Activated gamma-delta T cell treated with Interleukin-2 at 50 U/mL for 16 hours (primary cell): ENCODE measurements around the gene STAC2.
"Not testable (repeated sequence)": the region's sequence is repeated elsewhere in the genome, so short reads cannot be mapped to it uniquely, and the experiment has no call there.

ENCODE experiments used
- DNase-seq: peaks from one replicate; pipeline ENCODE4 v3.0.0-alpha.2; 2020

STAC2 gene

DNA sequence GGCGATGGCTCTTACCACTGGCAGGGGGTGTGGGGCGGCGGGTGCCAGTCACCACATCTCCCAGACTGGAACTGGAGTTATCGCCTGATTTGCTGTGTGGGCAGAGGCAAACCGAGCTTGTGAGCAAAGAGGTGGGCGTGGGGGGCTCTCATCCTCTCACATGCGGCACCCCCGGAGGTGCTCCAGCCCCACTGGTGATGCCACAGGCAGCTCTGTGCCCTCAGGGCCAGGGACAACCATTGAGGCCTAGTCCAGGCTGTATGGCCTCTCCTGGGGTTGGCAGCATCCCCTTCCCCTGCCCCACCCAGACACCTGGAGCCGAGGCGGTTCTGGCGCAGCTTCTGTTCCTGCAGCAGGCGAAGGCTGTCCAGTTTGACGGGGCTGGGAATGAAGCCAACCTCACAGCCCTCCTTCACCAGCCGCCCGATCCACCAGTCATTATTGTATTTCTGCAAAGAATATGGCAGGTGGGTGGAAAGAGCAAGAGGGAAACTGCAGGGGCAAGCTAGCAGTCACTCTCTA lies 39.2 kb downstream of the STAC2 start:
- no peak for DNase-seq

DNA sequence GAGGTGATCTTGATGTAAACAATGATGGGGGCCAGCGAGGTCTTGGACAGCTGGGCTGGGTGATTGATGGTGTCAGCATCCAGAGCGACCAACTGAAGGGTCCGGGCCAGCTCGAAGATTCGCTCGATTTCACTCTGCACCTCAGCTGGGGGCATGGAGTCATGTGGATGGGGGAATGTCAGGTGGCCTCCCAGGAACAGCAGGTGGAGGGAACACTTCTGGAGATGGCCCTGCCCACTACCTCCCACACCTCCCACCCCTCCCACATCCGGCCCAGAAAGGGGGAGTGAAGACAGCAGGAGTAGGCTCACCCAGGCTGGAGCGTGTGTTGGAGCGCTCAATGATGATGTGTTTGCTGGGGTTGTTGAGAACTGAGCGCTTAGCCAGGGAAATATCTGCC lies 42.0 kb downstream of the STAC2 start:
- no peak for DNase-seq

DNA sequence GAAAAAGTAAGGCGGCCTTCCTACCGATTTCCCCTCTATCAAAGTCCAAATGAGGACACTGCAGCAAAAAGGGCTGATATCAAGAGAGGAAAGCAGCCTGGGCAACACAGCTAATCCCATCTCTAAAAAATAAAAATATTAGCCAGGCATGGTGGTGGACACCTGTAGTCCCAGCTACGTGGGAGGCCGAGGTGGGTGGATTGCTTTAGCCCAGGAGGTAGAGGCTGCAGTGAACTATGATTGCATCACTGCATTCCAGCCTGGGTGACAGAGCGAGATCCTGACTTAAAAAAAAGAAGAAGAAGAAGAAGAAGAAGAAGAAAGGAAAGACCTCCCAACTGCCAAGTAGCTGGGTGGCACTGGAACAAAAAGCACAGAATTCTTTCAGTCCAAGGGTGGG lies 42.7 kb downstream of the STAC2 start:
- no peak for DNase-seq

DNA sequence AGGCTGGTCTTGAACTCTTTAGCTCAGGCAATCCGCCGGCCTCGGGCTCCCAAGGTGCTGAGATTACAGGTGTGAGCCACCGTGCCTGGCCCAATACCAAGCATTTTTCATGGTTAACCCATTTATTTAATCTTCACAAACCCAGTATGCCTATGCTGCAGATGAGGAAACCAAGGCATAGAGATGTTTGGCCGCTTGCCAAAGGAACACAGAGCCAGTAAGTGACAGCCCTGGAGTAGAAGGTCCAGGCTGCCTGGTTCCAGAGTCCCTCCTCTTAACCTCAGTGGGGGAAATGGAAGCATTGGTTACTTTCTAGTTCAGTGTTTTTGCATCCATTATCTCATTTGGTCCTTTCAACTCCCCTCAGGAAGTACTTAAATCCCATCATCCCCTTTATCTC lies 44.4 kb downstream of the STAC2 start:
- DNase-seq: no peak

DNA sequence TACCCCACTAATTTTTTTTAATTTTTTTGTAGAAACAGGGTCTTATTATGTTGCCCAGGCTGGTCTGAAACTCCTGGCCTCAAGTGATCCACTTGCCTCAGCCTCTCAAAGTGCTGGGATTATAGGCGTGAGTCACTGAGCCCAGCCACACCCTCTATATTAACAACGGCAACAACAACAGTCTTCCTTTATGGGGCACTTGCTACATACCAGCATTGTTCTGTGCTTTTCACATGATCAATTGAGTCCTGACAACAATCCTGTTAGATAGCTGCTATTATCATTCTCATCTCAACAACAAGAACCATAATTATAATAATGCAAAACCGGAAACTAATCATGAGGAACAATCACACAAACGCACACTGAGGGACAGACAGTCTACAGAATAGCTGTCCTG lies 47.2 kb downstream of the STAC2 start:
- DNase-seq: no peak

DNA sequence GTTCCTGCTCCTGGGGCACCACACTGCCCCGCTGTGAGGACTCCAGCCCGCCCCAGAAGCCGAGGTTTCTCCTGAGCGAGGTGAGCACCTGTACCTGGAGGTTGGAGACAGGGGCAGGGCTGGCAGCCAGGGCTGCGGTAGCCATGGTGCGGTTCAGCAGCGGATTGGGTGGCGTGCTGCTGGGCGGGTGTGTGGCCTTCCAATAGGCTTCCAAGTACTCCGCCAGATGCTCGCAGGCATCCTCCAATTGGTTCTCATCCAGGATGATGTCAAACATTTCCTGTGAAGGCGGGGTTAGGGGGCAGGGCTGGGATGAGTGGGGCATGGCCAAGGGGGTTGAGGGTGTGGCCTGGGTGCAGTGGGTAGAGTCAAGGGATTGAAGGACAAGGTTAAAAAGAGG lies 48.5 kb downstream of the STAC2 start:
- DNase-seq: no peak

DNA sequence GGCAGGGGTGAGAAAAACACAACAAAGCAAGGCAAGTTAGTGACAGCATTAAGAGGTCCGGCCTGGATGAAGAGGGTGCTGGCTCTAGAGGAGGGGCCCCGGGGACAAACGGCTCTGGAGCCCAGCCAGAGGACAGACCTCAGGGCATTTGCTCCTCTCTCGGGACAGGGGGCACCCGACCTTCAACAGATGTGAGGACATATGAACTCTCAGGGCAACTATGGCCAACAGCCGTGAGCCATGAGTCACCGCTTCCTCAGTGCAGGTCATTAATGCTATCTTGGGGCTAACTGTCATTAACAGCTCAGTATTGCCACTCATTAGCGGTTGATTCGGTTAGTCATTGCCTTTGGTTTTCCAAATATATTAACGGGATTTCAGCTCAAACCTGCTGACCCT lies 50.1 kb downstream of the STAC2 start:
- no peak for DNase-seq

DNA sequence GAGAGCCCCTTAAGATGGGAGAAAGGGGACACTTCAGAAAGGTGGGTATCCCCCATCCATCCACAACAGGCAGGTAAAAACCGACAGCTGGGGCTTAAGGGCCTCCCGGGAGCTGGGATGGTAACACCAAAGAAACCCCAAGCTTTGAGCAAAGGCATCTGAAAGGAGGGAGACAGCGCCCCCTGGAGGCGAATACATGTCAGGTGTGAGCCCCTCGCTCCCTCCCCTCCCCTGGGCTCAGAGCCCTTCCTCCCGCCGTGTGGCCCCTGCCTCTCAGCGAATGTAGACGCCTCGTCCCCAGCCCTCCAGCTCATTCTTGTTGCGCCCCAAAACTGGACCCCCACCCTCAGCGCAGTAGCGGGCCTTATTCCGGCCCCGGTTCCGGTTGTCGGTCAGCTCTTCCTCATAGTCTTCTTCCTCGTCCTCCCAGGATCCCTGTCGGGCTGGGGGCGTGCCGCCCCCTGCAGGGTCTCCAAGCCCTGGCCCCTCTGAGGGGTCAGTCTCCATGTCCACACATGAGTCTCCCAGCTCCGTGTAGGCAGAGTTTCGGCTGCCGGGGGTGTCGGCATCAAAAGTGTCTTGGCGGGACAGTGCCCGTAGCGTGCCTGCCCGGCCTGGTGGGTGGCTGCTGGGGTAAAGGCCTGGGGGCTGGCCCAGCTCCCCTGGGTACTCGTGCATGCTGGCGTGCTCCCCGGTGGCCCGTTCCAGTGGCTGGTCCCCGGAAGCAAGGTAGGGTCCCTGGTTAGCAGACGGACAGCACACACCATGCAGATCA lies 50.6 kb downstream of the STAC2 start:
- peak; percentile 81 for DNase-seq

DNA sequence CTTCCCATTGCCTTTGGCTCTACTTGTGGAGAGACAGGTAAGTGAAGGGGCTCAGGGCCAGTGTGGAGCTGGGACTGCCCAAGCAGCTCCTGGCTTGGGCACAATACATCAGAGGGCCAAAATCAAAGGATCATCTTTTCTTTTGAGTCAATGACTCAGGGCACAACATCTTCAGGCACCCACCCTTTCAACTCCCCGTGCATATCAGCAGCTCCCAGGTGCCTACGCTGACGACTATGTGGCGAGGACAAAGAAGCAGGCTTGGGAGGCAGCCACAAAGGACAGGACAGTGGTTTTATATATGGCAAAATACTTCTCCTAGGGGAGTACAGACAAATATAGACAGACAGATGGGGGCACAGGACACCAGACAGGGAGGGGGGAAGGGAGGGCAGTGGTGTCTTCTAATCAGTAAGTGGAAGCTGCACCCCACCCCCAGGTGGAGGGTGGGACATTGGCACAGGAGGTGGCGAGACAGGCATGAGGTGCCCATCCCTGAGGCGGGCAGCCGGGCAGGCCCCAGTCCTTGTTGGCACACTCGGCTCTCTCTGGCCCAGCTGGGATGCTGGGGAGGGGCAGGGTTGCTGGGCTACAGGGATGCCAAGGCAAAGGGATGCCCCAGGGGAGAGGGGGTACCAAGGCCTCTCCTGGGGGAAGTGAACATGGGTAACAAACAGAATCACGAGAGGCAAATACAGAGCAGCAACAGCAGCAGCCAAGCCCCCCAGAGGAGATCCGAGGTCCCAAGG lies 52.0 kb downstream of the STAC2 start:
- no peak for DNase-seq

DNA sequence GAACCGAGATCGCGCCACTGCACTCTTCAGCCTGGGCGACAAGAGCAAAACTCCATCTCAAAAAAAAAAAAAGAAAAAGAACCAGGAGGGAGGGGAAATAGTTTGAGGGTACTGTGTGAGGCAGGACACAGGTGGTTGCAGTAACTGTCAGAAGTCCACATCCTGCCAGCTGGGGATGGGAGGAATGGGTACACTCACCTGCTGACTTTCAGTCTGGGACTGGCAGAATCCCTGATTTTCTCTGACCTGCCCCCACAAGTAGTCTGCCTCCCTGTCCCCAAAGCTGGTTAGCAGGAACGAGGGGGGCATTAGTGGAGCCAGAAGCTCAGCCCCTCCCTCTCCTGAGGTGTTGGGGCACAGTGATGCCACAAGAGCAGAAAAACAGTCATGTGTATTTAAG lies 52.7 kb downstream of the STAC2 start:
- no peak for DNase-seq

DNA sequence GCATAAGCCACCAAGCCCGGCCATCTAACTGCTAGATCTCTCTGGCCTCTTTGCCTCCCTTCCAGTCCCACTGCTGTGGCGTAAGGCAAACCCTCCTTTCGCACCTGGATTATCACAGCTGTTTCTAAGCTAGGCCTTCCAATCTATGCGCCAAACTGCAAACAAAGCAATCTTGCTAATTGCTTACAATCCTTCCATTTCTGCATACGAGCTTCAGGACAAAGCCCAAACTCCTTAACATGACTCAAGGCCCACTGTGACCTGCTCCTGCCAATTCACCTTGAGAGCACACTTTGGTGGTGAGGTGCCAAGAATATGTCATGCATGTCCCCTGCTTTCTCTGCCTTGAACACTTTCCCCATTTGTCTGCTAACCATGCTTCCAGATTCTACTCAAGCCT lies 53.8 kb downstream of the STAC2 start:
- DNase-seq: no peak

DNA sequence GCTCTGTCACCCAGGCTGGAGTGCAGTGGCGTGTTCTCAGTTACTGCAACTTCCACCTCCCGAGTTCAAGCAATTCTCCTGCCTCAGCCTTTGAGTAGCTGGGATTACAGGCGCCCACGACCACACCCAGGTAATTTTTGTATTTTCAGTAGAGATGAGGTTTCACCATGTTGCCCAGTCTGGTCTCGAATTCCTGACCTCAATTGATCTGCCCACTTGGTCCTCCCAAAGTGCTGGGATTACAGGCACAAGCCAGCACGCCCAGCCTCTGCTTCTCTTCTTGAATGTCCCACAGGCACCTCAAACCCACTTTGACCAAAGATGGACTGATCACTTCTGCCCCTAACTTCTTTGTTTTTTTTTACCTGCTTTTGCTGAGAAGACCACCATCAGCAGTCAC lies 55.2 kb downstream of the STAC2 start:
- DNase-seq: no peak

DNA sequence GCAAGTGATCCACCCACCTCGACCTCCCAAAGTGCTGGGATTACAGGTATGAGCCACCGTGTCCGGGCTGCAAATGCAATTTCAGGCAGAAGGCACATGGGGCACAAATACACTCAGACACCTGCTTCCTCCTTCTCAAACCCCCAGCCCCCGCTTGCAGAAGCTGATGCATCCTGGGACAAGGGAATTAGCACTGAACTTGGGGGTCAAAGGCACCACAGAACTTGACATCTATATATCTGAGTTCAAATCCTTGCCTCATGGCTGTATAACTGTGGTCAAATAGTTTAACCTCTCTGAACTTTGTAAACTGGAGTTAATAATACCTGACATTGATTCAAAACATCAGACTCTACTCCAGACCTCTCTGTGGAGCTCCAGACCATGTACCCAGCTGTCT lies 55.6 kb downstream of the STAC2 start:
- no peak for DNase-seq

DNA sequence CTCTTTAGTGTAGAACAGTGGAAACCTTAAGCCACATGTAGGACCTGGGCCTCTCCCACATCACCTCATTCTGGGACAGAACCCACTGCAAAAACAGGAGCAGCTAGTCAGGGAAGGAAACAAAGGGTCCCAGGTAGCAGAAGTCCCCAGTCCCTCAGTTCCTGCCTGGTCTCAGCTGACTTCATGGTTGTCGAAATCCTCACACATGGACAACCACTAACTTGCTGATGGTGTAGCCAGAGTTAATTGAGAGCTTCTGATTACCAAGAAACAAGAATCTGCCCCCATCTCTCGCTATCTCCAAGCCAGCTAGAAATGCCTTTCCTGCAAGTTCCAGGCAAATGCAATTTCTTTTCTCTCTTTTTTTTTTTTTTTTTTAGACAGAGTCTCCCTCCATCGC lies 56.2 kb downstream of the STAC2 start:
- DNase-seq: no peak

DNA sequence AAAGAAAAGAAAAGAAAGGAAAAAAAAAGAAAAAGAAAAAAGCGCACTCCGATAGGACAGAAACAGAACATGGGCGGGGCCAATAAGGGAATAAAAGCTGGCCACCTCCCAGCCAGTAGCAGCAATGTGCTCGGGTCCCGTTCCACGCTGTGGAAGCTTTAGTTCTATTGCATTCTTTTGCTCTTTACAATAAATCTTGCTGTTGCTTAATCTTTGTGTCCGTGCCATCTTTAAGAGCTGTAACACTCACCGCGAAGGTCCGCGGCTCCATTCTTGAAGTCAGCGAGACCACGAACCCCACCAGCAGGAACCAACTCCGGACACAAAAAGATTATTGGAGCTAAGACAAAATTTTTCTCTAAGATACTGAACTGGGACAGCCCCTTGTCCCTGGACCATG lies 56.6 kb downstream of the STAC2 start:
- no peak for DNase-seq

DNA sequence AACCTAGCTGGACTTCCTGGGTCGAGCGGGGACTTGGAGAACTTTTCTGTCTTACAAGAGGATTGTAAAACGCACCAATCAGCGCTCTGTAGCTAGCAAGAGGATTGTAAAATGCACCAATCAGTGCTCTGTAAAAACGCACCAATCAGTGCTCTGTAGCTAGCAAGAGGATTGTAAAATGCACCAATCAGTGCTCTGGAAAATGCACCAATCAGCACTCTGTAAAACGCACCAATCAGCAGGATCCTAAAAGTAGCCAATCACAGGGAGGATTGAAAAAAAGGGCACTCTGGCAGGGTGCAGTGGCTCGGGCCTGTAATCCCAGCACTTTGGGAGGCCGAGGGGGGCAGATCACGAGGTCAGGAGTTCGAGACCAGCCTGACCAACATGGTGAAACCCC lies 57.2 kb downstream of the STAC2 start:
- DNase-seq: not testable (repeated sequence)

DNA sequence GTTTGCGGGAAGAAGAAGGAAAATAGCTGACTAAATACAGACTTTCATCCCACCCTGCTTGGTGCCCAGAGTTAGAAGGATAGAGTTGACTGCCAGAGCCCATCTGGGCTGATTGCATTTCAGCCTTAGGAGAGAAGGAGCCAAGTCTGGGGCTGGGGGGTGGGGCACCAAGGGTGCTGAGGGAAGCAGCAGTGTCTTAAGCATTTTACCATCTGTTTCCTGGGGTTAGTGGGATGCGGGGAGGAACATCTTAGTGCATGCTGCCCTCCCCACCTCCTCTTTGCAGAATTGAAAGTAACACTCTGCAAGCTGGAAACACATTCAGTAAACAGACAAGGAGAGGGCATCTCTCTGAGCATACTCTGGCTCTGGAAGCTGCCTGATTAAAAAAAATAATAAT lies 58.3 kb downstream of the STAC2 start:
- no peak for DNase-seq

DNA sequence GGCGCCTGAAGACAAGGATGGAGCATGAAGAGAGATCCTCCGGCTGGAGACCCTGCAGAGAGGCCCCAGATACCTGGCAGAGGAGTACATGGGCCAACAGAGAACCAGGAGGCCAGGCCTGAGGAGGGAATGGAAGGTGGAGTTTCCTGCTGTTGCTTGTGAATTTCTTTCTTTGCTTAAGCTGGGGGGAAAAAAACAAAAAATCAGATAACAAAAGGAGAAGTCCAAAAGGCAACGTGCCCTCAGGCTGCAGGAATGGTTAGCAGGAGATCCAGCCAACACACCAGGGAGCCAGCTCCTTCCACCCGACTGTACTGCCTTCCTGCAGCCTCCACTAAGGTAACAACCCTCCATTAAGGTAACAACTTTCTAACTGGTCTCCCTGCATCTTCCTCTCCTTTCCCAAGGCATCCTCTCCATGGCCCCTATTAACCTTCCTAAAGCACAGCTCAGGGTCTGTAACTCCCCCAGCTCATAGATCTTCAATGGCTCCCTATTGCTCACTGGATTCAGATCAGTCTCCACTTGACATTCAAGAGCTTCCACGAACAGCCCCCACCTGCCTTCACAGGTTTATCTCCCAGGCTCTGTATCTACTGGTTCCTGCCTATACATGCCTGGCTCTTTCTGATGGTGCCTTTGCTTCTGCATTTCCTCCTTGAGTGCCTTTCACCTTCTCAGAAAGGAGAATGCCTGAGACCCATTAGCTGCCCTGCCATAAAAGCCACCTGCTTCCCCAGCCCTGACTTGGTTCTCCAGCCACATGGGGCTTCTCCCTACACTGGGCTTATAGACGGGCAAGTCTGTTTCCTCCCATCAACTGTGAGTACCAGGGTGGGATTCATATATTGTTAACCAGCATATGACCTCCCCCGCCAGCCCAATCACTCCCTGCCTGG lies 59.1 kb downstream of the STAC2 start:
- no peak for DNase-seq

DNA sequence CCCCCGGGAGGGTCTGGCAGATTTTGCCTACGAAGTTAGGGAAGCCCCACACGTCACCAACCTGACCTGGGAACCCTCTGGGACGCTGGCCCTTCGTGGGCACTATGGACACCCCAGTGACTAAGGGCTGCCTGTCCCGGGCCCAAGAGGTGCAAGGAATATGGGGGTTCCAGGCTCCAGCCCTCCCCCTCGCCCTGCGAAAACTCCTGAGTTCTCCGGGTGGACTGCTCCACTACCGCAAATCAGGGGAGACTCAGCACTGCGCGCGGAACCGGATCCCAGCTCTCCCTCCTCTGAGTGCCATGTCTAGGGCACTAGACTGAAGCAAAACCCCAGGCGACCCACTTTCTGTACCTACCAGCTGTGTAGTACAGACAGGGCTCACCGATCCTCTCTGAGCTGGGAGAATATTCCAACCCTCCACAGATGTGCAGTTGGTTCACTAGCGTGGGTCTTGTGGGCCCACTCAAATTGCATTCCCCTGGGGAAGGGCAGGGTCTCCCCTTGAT lies 59.9 kb downstream of the STAC2 start, which contains the start of gene ARL5C:
TSS of gene ARL5C (minus strand) at position 321 of the 509 bp plus-strand sequence. CDS start 401 bp downstream, outside the sequence.
- no peak for DNase-seq

DNA sequence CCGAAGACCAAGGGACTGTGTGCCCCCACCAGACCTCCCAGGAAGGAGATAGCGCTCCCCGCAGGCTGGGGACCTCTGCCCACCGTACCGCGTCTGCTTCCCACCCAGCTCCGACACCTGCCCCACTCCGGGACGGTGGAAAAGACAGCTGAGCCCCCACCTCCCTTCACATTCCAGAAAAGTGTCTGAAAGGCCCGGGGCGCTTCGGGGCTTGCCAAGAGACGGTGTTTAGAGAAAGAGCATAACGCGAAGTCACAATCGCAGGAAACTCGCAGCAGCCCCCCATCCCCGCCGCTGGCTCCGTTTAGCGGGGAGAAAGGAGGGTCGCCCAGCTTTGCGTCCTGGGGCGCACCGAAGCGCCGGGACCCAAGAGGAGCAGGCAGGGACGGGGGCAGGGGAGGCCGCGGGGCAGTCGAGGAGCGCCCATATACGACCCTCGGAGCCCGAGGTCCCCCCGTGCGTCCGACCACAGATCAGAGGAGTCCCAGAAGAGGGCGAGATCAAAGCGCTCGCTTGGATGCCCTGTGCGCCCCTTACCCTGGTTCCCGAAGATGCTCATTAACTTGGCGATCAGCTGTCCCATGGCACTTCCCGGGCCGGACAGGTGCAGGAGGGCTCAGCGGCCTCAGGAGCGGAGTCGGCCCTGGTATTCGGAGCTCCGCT lies 60.4 kb downstream of the STAC2 start:
- no peak for DNase-seq

DNA sequence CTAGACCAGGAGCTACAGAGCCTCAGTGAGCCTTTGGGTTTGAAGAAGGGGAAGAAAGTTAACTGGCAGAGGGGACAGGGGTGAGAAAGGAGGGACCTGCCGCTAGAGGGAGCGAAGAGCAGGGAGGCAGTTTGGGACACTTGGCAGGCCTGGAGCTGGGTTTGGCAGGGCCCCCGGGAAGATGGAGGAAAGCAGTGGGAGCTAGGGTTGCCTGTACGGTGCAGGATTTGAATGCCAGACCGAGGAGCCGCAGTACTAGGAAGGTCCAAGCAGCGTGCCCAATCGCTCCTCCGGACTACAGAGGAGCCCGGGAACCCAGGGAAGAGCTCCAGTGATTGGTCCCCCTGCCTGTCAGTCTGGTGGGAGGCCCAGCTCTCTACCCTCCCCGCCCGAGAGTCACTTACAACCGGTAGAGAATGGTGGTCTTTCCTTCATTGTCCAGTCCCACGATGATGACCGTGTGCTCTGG lies 61.0 kb downstream of the STAC2 start:
- peak; percentile 77 for DNase-seq

DNA sequence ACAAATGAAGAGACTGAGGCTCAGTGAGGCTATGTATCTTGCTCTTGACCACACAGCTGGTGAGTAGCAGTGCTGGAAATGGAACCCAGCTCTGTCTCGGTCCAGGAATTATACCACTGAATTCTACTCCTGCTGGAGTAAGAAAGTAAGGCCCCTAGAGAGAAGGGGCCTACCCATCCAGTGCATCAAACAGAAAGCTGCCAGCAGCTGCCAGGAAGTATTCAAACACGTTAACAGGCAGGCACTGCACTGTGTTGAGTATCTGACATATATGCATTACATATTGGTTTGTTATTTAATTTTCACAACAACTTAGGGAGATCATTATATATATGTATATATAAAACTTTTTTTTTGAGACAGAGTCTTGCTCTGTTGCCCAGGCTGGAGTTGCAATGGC lies 63.8 kb downstream of the STAC2 start:
- DNase-seq: no peak
